GM18873 (cell line): ENCODE results near the gene TCAIM.

Source experiments
- ATAC-seq: cut with Tn5 transposase; IDR thresholded peaks from one replicate; pipeline ENCODE4 v1.9.1; 2021; ENCODE audit warnings: mild to moderate bottlenecking, moderate library complexity, moderate number of reproducible peaks; ENCODE audit not compliant: unreplicated experiment, low FRiP score

TCAIM gene

DNA sequence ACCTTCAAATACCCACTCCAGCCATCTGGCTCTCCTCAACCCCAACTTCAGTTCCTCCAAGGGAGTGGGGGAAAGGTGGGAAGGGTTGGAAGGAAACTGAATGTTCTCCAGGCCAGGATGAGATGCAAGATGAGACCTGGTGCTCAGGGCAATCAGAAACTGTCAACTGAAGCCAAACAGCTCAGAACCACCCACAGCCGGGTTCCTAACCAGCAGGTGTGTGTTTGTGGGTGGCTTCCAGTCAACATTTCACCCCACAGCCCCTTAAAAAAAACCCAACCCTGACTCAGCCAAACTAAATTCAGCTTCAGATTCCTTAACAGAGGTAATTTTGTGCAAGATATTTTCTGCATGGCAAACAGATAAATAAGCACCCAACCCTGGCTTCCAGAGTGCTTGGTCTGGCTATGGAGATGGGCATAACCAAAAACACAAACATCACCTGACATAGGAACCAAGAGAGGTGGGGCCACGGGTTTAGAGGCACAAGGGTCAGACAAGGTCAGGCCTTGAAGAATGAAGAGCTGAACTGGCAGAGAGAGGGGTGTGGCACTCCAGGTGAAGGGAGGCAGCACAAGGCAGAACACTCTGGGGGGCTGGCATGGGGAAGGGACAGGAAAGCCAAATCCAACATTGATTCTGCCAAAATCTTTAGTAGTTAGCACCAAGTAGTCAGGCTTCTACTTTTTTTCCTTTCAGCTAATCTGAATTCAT, 104.2 kb downstream of the TCAIM start:
- ATAC-seq, result no peak

DNA sequence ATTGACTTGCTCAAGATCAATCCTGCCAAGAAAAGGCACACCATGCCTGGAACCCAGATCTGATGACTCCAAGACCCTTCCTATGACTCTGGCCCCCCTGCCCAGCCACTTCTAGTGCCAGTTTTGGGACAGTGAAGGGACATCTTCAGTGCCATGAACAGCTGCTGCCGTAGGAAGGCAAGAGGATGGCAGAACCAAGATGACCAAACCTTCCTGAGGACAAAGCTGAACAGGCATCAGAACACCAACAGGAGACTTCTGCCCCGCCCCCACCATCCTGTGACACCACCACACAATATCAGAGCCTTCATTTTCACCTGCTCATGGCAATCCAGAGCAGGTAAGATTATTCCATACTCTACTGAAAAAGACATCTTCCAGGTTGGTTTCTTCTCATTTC, 105.9 kb downstream of the TCAIM start:
- ATAC-seq, result no peak

DNA sequence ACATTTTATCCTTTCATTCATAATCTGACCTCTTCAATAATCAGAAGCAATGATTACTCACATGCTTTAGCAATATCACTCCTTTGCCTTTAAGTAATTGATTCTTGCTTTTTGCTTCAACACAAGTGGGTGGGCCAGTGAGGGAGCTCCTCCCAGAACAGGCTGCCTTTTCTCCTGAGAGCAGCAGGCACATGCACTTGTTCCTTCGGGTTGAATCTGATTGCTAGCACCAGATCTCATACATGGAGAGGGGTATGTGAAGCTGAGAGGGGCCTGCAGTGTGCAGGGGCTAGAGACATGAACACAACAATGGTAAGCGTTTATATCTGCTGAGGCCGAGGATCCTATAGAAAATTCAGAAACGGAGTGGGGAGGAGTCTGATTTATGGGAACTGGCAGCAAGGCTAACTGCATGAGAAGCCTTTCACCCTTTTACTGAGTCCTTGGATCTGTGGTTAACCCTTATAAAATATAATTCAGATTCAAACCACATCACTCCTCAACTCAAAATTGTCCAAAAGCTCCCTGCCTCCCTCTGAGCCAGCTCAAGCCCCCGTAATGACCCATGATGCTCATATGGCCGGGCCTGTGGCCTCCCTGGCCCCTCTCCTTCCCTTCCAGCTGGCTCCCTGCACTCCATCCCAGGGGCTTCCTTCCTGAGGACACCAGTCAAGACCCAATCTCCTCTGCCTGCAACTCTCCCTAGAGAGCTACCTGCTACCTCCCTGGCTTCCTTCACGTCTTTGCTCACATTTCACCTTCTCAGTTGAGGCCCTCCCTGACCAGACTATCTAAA, 106.5 kb downstream of the TCAIM start:
- no peak for ATAC-seq

DNA sequence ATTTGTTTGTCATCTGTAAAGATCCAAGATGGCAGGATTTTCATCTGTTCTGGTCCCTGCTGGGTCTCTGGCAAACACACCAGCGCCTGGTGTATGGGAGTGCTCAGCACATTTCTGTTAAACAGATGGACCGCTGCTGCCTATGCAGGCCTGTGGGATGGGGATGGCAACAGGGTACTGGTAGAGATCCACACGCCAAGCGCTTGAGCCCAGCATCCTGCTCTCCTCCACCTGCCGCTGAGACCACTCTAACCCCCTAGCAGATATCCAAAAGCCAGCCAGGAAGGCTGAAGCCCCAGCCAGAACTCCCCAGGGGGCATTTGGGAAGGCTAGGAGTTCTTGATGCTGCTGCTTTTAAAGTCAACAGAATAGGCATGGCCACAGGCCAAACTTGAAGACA, 107.2 kb downstream of the TCAIM start:
- no peak for ATAC-seq

DNA sequence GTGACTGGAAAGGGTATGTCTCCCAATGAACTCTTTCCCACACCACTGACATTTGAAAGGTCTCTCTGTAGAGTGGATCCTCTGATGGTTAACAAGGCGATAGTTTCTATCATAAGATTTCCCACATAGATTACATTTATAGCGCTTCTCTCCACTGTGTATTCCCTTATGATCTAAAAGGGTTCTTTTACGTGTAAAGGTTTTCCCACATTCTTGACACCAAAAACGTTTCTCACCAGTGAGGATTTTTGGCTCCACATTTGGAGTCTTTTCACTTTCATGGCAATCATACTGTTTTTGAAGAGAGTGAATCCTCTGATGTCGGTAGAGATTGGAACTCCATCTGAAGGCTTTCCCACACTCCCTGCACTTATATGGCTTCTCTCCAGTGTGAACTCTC, 108.4 kb downstream of the TCAIM start:
- no peak for ATAC-seq

DNA sequence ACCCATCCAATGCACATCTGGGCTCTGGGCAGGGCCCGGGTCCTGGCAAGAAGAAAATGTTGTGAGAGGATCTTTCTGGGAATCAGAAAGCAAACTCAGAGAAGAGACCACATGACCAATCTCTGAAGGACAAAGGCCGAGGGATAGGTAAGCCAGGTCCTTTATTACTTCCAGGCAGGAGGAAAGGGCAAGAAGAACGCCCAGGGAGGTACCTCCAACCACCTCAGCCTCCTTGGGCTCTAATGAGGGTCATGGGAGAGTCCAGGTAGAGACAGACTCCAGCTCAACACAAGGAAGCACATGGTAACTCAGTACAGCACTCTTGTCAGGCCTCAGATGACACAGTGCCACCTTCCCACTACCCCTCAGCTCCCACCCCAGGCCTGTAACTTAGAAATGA, 112.9 kb downstream of the TCAIM start:
- no peak for ATAC-seq

DNA sequence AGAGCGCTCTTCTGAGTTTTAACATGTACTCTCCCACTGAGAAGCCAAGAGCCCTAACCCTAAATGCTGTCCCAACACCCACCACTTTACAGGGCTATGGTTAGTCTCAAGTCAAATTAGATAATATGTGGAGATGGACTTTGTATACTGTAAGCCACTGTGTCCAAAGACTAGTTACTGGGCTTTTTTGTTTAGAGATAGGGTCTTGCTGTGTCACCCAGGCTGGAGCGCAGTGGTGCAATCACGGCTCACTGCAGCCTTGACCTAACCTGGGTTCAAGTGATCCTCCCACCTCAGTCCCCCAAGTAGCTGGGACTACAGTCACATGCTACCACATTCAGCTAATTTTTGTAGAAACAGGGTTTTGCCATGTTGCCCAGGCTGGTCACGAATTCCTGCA, 115.7 kb downstream of the TCAIM start:
- no peak for ATAC-seq

DNA sequence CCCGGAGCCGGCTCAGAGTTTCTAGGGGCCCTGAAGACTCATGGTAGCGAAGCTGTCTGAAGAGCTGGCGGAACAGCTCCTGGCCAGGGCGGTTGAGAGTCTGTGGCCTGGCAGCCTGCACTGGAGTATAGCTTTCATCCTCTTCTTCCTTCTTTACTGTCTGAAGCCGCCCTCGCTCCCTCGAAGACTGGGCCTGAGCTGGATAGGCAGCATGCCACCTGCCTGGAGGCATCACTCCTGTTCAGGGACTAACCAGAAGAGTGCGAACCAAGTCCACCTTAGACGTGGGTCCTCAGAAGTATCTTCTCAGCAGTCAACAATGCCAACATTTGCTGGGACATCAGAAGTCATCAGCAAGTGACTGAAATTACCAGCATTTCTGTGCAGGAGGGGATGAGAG, 116.8 kb downstream of the TCAIM start:
- ATAC-seq, result no peak
